ENCODE measurements around the gene NBPF12.
"Not testable (repeated sequence)": the region's sequence is repeated elsewhere in the genome, so short reads cannot be mapped to it uniquely, and the experiment has no call there.

GRCh38 chr1:146964340-146964739 lies 26.2 kb downstream of the NBPF12 start:
- not testable (repeated sequence) for TF ChIP-seq CTCF, POLR2A (IDR thresholded peaks at IDR 0.05)

All from heart left ventricle (tissue), 13 donors.